ENCODE measurements around the gene IL17B.

GRCh38 chr5:149421372-149421685 is 42.2 kb upstream of the IL17B start:
- TF ChIP-seq POLR2A (IDR thresholded peaks at IDR 0.05) (no peak), CTCF (IDR thresholded peaks at IDR 0.05) (no peak)

Data from esophagus squamous epithelium (tissue), 4 donors.